Measurements from ENCODE around the gene TPM1. TPM values are rescaled to one million over a fixed set of nuclear protein-coding genes. Genes with fewer than 3 reads are reported as not detected.

The TPM1 gene
- total RNA-seq, 1 experiment from 2014 or later: 298 TPM

- DNase-seq (ENCODE audit: low read depth, low spot score) (no peak), ATAC-seq (no peak)
- in situ Hi-C loops (cut with HindIII; ENCODE audit: low pct_unique_long_range_greater_than_20kb, low sequenced_read_pairs) (no loop called here), intact Hi-C loops (cut with micrococcal nuclease; ENCODE audit: unreplicated experiment) (no loop called here)
- no peaks in the 10 kb centered on the region for H3K27me3 ChIP-seq (ENCODE audit: control insufficient read depth, insufficient read depth, low read length)
- BruUV-seq (replicated peaks): no TSS peak
- ChIA-PET CTCF (no interaction called here), POLR2A (no interaction called here)
- H3K4me1 ChIP-seq (ENCODE audit: control insufficient read depth, insufficient read depth, low read length): peaks cover 3% of the 10 kb centered on the region; the same call in 1 of the 2 replicates
- H3K4me3 ChIP-seq (ENCODE audit: low read depth in 2 of 2, low read length in 2 of 2): no peak overlapping the region
- H3K27ac ChIP-seq (ENCODE audit: low read length): no peak overlapping the region
- no peaks in the 10 kb centered on the region for H3K9me3 ChIP-seq (ENCODE audit: control insufficient read depth, insufficient read depth, low read depth, low read length)
- no peaks in the 10 kb centered on the region for H3K36me3 ChIP-seq (ENCODE audit: control insufficient read depth, insufficient read depth, low read length)
- TF ChIP-seq SIN3A (IDR thresholded peaks at IDR 0.05; ENCODE audit: borderline replicate concordance, insufficient read depth, low read depth, low read length) (no peak), REST (IDR thresholded peaks at IDR 0.05; ENCODE audit: insufficient read depth in 1 of 2, low read depth in 2 of 2, low read length in 1 of 2) (no peak), POLR2AphosphoS5 (IDR thresholded peaks at IDR 0.05; ENCODE audit: low read depth, low read length) (no peak), CTCF (IDR thresholded peaks at IDR 0.05) (no peak), TCF7L2 (IDR thresholded peaks at IDR 0.05; ENCODE audit: low read depth, low read length) (no peak)
Measured at GRCh38 chr15:63080634-63081250, 38.2 kb downstream of the TPM1 start.

- Histone ChIP-seq H3K36me3 (ENCODE audit: control insufficient read depth, insufficient read depth, low read length) (no peaks in the 10 kb centered on the region), H3K27ac (ENCODE audit: low read length) (no peak overlapping the region), H3K9me3 (ENCODE audit: control insufficient read depth, insufficient read depth, low read depth, low read length) (no peaks in the 10 kb centered on the region), H3K27me3 (ENCODE audit: control insufficient read depth, insufficient read depth, low read length) (no peaks in the 10 kb centered on the region), H3K4me3 (ENCODE audit: low read depth in 2 of 2, low read length in 2 of 2) (no peak overlapping the region), H3K4me1 (ENCODE audit: control insufficient read depth, insufficient read depth, low read length) (no peaks in the 10 kb centered on the region; the same call in 1 of the 2 replicates)
- DNase-seq (ENCODE audit: low read depth, low spot score) (no peak), ATAC-seq (no peak)
- no TSS peak for BruUV-seq (replicated peaks)
- intact Hi-C loops (cut with micrococcal nuclease; ENCODE audit: unreplicated experiment): no loop called here
- in situ Hi-C loops (cut with HindIII; ENCODE audit: low pct_unique_long_range_greater_than_20kb, low sequenced_read_pairs): no loop called here
- ChIA-PET CTCF (interaction anchor here (0.6 kb wide), 1 partner anchor 9 kb away, joined by 5 read pairs; no protein-coding TSS in a partner anchor), POLR2A (no interaction called here)
- TF ChIP-seq POLR2AphosphoS5 (IDR thresholded peaks at IDR 0.05; ENCODE audit: low read depth, low read length): no peak
- TF ChIP-seq CTCF (IDR thresholded peaks at IDR 0.05): no peak
Measured at GRCh38 chr15:63082366-63082765, 39.8 kb downstream of the TPM1 start.

All from Panc1 (cell line).